ENCODE results near the gene BCAS3.

BCAS3 gene

DNA sequence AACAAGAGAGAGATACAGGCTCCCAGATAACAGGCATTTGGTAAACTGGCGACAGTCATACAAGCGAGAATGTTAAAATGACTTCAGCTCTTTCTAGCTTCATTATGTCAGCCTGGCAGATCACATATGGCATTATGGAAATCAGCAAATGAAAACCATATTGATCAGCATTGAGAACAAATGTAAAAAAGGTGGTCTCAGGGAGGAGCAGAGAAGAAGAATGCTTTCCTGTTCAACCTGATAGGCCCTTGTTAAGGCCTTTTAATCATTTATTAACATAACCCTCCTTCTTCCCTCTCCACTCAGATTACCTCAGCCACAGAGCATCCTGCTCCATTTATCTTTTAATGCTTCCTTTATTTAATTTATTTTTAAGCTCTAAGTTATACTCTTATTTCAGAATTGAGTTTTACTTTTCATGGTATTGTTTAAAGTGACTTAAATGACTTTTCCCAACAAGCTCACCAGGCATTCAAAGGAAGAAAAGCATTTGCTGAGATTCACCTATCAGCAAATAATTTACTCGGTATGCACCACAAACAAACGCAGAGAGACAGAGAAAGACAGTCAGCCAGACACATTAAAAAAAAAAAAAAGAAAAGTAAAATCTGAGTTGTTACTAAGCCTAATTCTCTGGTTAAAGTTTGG is 478.1 kb downstream of the BCAS3 start:
- no peak for DNase-seq (ENCODE audit: low read depth, low spot score)

DNA sequence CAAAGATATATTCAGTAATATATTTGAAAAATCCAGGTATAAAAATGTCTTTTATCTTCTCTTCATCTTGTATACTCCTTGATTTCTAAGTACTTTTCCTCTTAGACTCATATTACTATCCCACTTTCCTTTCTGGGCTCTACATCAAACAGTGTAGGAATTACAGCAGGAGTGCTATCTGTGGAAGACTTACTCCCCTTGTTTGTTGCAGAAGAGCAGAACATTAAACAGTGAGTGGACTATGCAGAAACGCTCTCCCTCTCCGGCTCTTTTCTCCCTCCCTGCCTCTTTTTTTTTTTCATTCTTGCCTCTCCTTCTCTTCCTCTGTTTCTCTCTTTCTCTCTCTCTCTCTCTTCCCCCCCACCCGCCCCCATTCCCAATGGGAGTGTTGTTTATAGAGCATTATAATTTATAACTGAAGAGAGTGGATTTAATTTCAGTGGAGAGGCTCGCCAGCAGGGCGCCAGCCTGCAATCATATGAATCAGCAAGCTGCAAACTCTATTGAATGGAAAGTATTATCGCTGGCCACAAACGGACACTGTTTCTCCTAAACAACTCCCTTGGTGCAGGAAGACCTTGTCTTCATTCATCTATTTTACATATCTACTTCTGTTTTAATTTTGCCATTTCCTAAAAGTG is 479.7 kb downstream of the BCAS3 start:
- no peak for DNase-seq (ENCODE audit: low read depth, low spot score)

- DNase-seq (ENCODE audit: low read depth, low spot score) = no peak
Observed at GRCh38 chr17:61158376-61158775, 480.7 kb downstream of the BCAS3 start.

DNA sequence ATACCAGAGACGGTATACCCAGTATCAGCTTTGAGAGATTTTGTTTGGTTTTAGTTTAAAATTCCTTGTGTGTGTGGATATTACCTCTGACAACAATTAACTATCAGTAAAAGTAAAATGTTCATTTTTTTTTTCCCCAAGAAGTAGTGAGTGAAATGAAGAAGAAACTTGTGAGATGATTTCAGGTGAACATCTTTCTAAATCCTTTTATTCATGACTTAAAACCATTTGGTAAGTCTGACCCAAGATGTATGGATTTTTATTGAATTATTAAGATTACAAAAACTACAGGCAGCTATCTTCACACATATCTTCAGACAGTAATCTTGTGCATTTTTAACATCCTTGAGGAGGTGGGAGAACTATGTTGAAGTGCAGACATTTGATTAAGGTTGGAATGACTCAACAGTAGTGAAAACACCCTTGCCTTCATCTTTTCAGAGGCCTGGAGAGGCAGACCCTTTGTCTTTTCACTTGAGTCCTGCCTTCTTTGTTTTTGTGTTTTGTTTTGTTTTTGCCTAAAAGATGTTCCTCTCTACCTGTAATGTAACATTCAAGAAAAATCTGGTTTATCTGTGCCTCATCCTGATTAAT is 481.7 kb downstream of the BCAS3 start:
- no peak for DNase-seq (ENCODE audit: low read depth, low spot score)

- no peak for DNase-seq (ENCODE audit: low read depth, low spot score)
Observed at GRCh38 chr17:61160204-61160603, 482.6 kb downstream of the BCAS3 start.

- DNase-seq (ENCODE audit: low read depth, low spot score) = no peak
Observed at GRCh38 chr17:61160789-61161445, 483.3 kb downstream of the BCAS3 start.

- DNase-seq (ENCODE audit: low read depth, low spot score) = no peak
Observed at GRCh38 chr17:61161615-61162134, 484.0 kb downstream of the BCAS3 start.

DNA sequence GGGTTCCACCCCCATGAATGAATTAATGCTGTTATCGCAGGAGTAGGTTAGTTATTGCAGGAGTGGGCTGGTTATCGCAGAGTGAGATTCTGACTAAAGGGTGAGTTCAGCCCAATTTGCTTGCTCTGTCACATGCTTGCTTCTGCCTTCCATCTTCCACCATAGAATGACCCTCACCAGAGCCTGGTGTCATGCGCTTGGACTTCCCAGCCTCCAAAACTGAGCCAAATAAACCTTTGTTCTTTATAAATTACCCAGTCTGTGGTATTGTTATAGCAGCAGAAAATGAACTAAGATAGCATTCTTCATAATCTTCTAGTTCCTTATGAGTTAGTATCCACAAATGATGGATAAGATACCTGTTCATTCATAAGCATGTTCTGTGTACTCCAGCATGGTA is 486.9 kb downstream of the BCAS3 start:
- DNase-seq (ENCODE audit: low read depth, low spot score) = no peak

DNA sequence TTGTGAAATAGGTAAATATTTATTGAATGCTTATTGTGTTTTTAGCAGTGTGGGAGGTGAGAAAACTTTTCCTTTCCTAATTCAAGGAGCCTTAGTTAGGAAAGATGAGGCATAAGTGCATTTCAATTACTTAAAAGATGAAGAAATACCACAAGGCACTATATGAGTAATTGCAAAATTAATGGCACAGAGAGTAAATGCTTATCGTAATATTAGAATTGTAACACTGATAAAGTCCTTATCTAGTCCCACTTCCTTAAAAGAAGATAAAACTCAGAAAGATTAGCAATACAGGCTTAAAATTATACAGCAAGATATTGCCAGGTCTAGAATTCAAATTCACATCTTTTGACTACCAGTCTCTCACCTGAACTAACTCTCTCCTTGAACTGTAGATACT is 489.4 kb downstream of the BCAS3 start:
- DNase-seq (ENCODE audit: low read depth, low spot score) = no peak

- no peak for DNase-seq (ENCODE audit: low read depth, low spot score)
Observed at GRCh38 chr17:61168506-61168905, 490.9 kb downstream of the BCAS3 start.

DNA sequence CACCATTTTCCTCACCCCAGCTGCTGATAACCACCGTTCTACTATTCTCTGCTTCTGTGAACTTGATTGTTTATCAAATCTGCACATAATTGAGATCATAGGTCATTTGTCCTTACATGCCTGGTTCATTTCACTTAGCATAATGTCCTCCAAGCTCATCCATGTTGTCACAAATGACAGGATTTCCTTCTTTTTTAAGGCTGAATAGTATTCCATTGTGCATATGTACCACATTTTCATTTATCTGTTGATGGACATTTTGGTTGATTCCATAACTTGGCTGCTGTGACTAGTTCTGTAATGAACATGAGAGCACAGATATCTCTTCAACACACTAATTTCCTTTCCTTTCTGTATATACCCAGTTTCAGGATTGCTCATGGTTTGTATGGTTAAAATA is 496.7 kb downstream of the BCAS3 start:
- DNase-seq (ENCODE audit: low read depth, low spot score) = no peak

- DNase-seq (ENCODE audit: low read depth, low spot score) = no peak
Observed at GRCh38 chr17:61175298-61176142, 497.9 kb downstream of the BCAS3 start.

- DNase-seq (ENCODE audit: low read depth, low spot score) = no peak
Observed at GRCh38 chr17:61177351-61177750, 499.7 kb downstream of the BCAS3 start.

GRCh38 chr17:61178284-61178683 is 500.6 kb downstream of the BCAS3 start:
- no peak for DNase-seq (ENCODE audit: low read depth, low spot score)

- DNase-seq (ENCODE audit: low read depth, low spot score) = no peak
Observed at GRCh38 chr17:61179380-61179806, 501.7 kb downstream of the BCAS3 start.

- DNase-seq (ENCODE audit: low read depth, low spot score) = no peak
Observed at GRCh38 chr17:61183793-61184192, 506.1 kb downstream of the BCAS3 start.

DNA sequence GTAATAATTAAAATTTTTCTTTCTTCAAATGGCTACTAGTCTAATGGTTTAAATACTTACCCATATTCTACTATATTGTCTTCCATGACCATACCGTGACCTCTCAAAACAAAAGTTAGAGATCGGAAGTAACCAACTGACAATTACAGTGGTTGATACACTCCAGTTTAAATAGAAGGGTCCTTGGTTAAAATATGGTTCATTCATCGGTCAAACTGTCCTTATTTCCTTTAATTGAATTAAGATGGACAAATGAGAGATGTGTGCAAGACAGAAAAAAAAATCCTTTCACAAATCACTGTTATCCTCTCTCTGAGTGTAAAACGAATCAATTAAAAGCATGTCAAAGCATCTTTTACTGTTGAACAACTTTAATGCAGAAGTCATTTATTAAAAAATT is 507.7 kb downstream of the BCAS3 start:
- DNase-seq (ENCODE audit: low read depth, low spot score) = no peak

- DNase-seq (ENCODE audit: low read depth, low spot score) = no peak
Observed at GRCh38 chr17:61187038-61187437, 509.4 kb downstream of the BCAS3 start.

DNA sequence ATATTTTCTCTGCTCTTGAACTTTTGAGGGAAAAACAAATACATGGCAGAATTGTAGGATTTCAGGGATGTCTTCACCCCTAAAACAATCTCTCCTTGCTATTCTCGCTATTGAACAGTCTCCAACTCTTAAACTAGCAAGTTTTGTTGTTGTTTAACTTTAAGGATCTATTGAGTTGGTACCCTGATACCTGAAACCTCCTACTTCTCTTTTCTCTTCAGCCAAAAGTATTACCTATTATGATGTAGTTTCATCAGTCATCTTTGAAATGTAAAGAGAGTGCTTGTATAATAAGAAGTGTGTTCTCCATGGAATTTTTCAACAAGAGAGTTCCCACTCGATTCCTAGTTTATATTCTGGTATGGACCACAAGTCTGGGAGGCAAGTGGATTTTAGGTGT is 510.4 kb downstream of the BCAS3 start:
- no peak for DNase-seq (ENCODE audit: low read depth, low spot score)

DNA sequence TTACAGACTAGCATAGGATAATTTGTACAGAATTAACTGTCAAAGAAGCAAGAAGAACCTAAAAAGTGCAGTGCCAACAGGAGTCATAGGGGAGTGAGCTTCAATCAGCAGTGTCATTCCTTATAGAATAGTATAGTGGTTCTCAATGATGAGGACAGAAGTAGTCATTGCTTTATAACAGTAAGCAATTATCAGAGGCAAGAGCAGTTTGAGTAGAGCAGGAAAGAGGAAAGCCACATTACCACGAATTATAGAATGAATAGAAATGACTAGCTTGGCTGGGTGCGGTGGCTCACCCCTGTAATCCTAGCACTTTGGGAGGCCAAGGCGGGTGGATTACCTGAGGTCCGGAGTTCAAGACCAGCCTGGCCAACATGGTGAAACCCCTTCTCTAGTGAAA is 512.3 kb downstream of the BCAS3 start:
- no peak for DNase-seq (ENCODE audit: low read depth, low spot score)

DNA sequence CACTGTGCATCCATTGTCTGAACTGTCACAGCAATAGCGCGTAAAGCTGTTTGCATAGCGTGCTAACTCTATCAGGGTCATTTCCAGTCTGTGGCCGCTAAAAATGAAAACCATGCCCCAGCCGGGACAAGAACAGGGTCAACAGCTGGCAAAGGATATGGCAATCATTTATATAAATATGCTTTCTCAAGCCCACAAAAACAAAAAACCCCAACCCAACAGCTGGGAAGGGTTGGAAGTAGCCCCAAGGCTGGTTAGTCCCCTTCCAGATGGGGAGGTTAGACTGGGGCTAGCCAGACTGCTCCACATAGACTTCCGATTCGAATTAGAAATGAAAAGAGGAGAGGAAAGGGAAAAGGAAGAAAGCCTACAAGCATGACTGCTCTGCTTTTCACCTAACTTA is 518.7 kb downstream of the BCAS3 start:
- DNase-seq (ENCODE audit: low read depth, low spot score) = no peak

GRCh38 chr17:61196799-61197198 is 519.1 kb downstream of the BCAS3 start:
- DNase-seq (ENCODE audit: low read depth, low spot score) = no peak

Measured in activated naive CD8-positive, alpha-beta T cell treated with anti-CD3 and anti-CD28 coated beads, Interleukin-2, amount 50 U/mL, for 16 hours (primary cell).